Chondrocyte (in vitro differentiated cells): ENCODE measurements around the gene KLF16. TPM values are rescaled to one million over a fixed set of nuclear protein-coding genes. Genes with fewer than 3 reads are reported as not detected.

Source experiments
- DNase-seq: peaks from one replicate; pipeline ENCODE4 v3.0.0; 2021; ENCODE audit warnings: mixed read lengths, low spot score
- H3K27ac Mint-ChIP-seq: one replicate; pipeline ENCODE4 v1.8.0; 2021; ENCODE audit warnings: mild to moderate bottlenecking, moderate library complexity, mixed read lengths; ENCODE audit not compliant: unreplicated experiment
- H3K27me3 Mint-ChIP-seq: 2 replicates; pipeline ENCODE4 v1.8.0; 2021; ENCODE audit warnings: low read depth, mixed read lengths
- H3K36me3 Mint-ChIP-seq: 2 replicates; pipeline ENCODE4 v1.8.0; 2021; ENCODE audit warnings: low read depth, mixed read lengths
- H3K4me1 Mint-ChIP-seq: 2 replicates; pipeline ENCODE4 v1.8.0; 2021; ENCODE audit warnings: low read depth, mild to moderate bottlenecking, mixed read lengths
- H3K4me3 Mint-ChIP-seq: one replicate; pipeline ENCODE4 v1.8.0; 2021; ENCODE audit warnings: mild to moderate bottlenecking, moderate library complexity, mixed read lengths; ENCODE audit not compliant: unreplicated experiment
- H3K9me3 Mint-ChIP-seq: 2 replicates; pipeline ENCODE4 v1.8.0; 2021; ENCODE audit warnings: low read depth, mixed read lengths
- CTCF ChIP-seq: fragments of 200-600 bp; sonication (generic); IDR thresholded peaks from 2 replicates; pipeline ENCODE4 v1.5.0; 2021; ENCODE audit warnings: antibody characterized with exemption, mild to moderate bottlenecking, moderate library complexity
- long read RNA-seq: library from polyadenylated mRNA; stranded (forward); transcript quantifications from one replicate; pipeline ENCODE4 v2.0.0, GENCODE V29; 2021
- total RNA-seq: library from RNA; stranded (reverse); gene quantifications from 3 replicates; pipeline ENCODE4 v1.2.1, GENCODE V29; 2021

The KLF16 gene
- total RNA-seq, result 25.0 to 38.9 TPM (median 38.9 TPM) in 3 replicates
- long read RNA-seq, partial matches to known transcripts, result 3 of 7 reads
- long read RNA-seq, other reads (novel, unspliced or antisense), result 0 of 7 reads

- H3K4me3 Mint-ChIP-seq, result peak within 1 kb of the TSS; percentile 88
- no peak for TF ChIP-seq CTCF
- DNase-seq, result no peak
- H3K36me3 Mint-ChIP-seq, result no peaks in the 10 kb centered on the region
- H3K9me3 Mint-ChIP-seq, result no peaks in the 10 kb centered on the region
- peak within 1 kb of the TSS; percentile 87 for H3K27ac Mint-ChIP-seq
- no peaks in the 10 kb centered on the region for H3K27me3 Mint-ChIP-seq
- H3K4me1 Mint-ChIP-seq, result peaks cover 32% of the 10 kb centered on the region
Observed at GRCh38 chr19:1863328-1863637, at the start of gene KLF16. Gene KLF16 (minus strand): TSS chr19:1863579. CDS start chr19:1863497, 82 bp downstream.

GRCh38 chr19:1912760-1913505 is 49.6 kb upstream of the KLF16 start:
- Mint-ChIP-seq H3K4me1 (peaks cover 18% of the 10 kb centered on the region), H3K4me3 (no peak overlapping the region), H3K27me3 (no peaks in the 10 kb centered on the region), H3K36me3 (peaks cover under 1% of the 10 kb centered on the region), H3K9me3 (no peaks in the 10 kb centered on the region), H3K27ac (no peak overlapping the region)
- TF ChIP-seq CTCF, result no peak
- no peak for DNase-seq

- H3K27ac Mint-ChIP-seq, result no peak overlapping the region
- H3K4me1 Mint-ChIP-seq, result peaks cover 18% of the 10 kb centered on the region
- H3K27me3 Mint-ChIP-seq, result no peaks in the 10 kb centered on the region
- peak; percentile 91 for DNase-seq
- H3K36me3 Mint-ChIP-seq, result no peaks in the 10 kb centered on the region
- H3K4me3 Mint-ChIP-seq, result no peak overlapping the region
- H3K9me3 Mint-ChIP-seq, result no peaks in the 10 kb centered on the region
- TF ChIP-seq CTCF, result no peak
Observed at GRCh38 chr19:1911995-1912394, 48.6 kb upstream of the KLF16 start.

GRCh38 chr19:1911098-1911497 is 47.7 kb upstream of the KLF16 start:
- H3K36me3 Mint-ChIP-seq, result no peaks in the 10 kb centered on the region
- H3K4me1 Mint-ChIP-seq, result peaks cover 18% of the 10 kb centered on the region
- no peak for TF ChIP-seq CTCF
- no peak overlapping the region for H3K4me3 Mint-ChIP-seq
- no peaks in the 10 kb centered on the region for H3K27me3 Mint-ChIP-seq
- H3K9me3 Mint-ChIP-seq, result no peaks in the 10 kb centered on the region
- no peak for DNase-seq
- H3K27ac Mint-ChIP-seq, result no peak overlapping the region

- DNase-seq, result no peak
- H3K27me3 Mint-ChIP-seq, result no peaks in the 10 kb centered on the region
- H3K4me1 Mint-ChIP-seq, result peaks cover 23% of the 10 kb centered on the region
- H3K36me3 Mint-ChIP-seq, result no peaks in the 10 kb centered on the region
- H3K27ac Mint-ChIP-seq, result peak overlapping the region; percentile 65
- no peak overlapping the region for H3K4me3 Mint-ChIP-seq
- H3K9me3 Mint-ChIP-seq, result no peaks in the 10 kb centered on the region
- TF ChIP-seq CTCF, result no peak
Observed at GRCh38 chr19:1910177-1910576, 46.8 kb upstream of the KLF16 start.
